Measurements from ENCODE around the gene TRPV2.

- no peak for TF ChIP-seq TAF1 (IDR thresholded peaks at IDR 0.05; ENCODE audit: borderline replicate concordance, insufficient read depth, low read length)
- no peak for TF ChIP-seq POLR2AphosphoS5 (IDR thresholded peaks at IDR 0.05; ENCODE audit: low read depth, low read length)
- TF ChIP-seq SIN3A (IDR thresholded peaks at IDR 0.05; ENCODE audit: borderline replicate concordance, insufficient read depth, low read length): no peak
- no peak for TF ChIP-seq REST (IDR thresholded peaks at IDR 0.05; ENCODE audit: insufficient read depth in 1 of 2, low read depth in 2 of 2, low read length in 2 of 2)
- TF ChIP-seq FOXP2 (optimal IDR thresholded peaks at IDR 0.05; ENCODE audit: borderline replicate concordance, extremely low read depth, extremely low read length, insufficient read depth): no peak
These were observed 49.1 kb downstream of the TRPV2 start for GRCh38 chr17:16464303-16465051.

Measured in PFSK-1 (cell line).